Smooth muscle cell (in vitro differentiated cells): Measurements from ENCODE around the gene DIAPH2. TPM values are rescaled to one million over a fixed set of nuclear protein-coding genes. Genes with fewer than 3 reads are reported as not detected.

ENCODE experiments used
- DNase-seq: peaks from one replicate; lab custom pipeline; 2025; ENCODE audit not compliant: unreplicated experiment; lab: John Stamatoyannopoulos, UW
- H2AFZ ChIP-seq: fragments of 200-600 bp; sonication (generic); 2 replicates; pipeline ENCODE4 v1.6.0; 2016; ENCODE audit warnings: antibody characterized with exemption, low read depth, mild to moderate bottlenecking
- H3F3A ChIP-seq: fragments of 200-600 bp; sonication (generic); 2 replicates; pipeline ENCODE4 v1.6.0; 2017; ENCODE audit warnings: antibody characterized with exemption, low read depth
- H3K27ac ChIP-seq: fragments of 200-600 bp; sonication (generic); 2 replicates; pipeline ENCODE4 v1.5.1; 2016; ENCODE audit warnings: low read depth, mild to moderate bottlenecking
- H3K27me3 ChIP-seq: fragments of 200-600 bp; sonication (generic); 2 replicates; pipeline ENCODE4 v1.6.1; 2016; ENCODE audit warnings: low read depth, mild to moderate bottlenecking
- H3K36me3 ChIP-seq: fragments of 200-600 bp; sonication (generic); 2 replicates; pipeline ENCODE4 v1.5.1; 2016; ENCODE audit warnings: low read depth
- H3K4me1 ChIP-seq: fragments of 200-600 bp; sonication (generic); 2 replicates; pipeline ENCODE4 v1.5.1; 2016; ENCODE audit warnings: low read depth
- H3K4me2 ChIP-seq: fragments of 200-600 bp; sonication (generic); 2 replicates; pipeline ENCODE4 v1.6.0; 2016; ENCODE audit warnings: mild to moderate bottlenecking
- H3K4me3 ChIP-seq: fragments of 200-600 bp; sonication (generic); 2 replicates; pipeline ENCODE4 v1.5.1; 2016; ENCODE audit warnings: mild to moderate bottlenecking
- H3K79me2 ChIP-seq: fragments of 200-600 bp; sonication (generic); 2 replicates; pipeline ENCODE4 v1.6.0; 2016; ENCODE audit warnings: low read depth, mild to moderate bottlenecking
- H3K9ac ChIP-seq: fragments of 200-600 bp; sonication (generic); 2 replicates; pipeline ENCODE4 v1.6.0; 2016; ENCODE audit warnings: low read depth
- H3K9me3 ChIP-seq: fragments of 200-600 bp; sonication (generic); replicated peaks from 2 replicates; pipeline ENCODE4 v1.5.1; 2016; ENCODE audit warnings: low read depth
- H4K20me1 ChIP-seq: fragments of 200-600 bp; sonication (generic); 2 replicates; pipeline ENCODE4 v1.6.0; 2016; ENCODE audit warnings: low read depth
- CTCF ChIP-seq: fragments of 200-600 bp; sonication (generic); IDR thresholded peaks from 2 replicates; pipeline ENCODE4 v1.5.1; 2017; ENCODE audit warnings: borderline replicate concordance, mild to moderate bottlenecking, antibody characterized with exemption; ENCODE audit not compliant: insufficient read depth, poor library complexity, severe bottlenecking
- WGBS: methylation state at CpG from one replicate; pipeline ENCODE4 v1.1.7; 2016; ENCODE audit warnings: low lambda C conversion rate; 5-methylcytosine and 5-hydroxymethylcytosine counted together
- polyA plus RNA-seq: library from polyadenylated mRNA; unstranded; fragments of >200 nt; fragmentation: Nextera tagmentation; extraction: Ambion mirVana; gene quantifications from 2 replicates; pipeline ENCODE4 v1.2.1, GENCODE V29; 2016
- total RNA-seq: library from RNA; depleted of rRNA; stranded (reverse); fragments of >200 nt; gene quantifications from 2 replicates; pipeline ENCODE4 v1.2.3, GENCODE V29; 2014

The DIAPH2 gene
- total and polyA plus RNA-seq, 2 experiments from 2014 or later: 12.8 to 19.9 TPM

- no peak overlapping the region for H3K4me3 ChIP-seq
- DNase-seq: no peak
- H2AFZ ChIP-seq: no peak overlapping the region
- H3K9ac ChIP-seq: no peak overlapping the region
- H4K20me1 ChIP-seq: no peaks in the 10 kb centered on the region
- TF ChIP-seq CTCF: no peak
- no peaks in the 10 kb centered on the region for H3K36me3 ChIP-seq
- no peaks in the 10 kb centered on the region for H3K4me1 ChIP-seq
- no peaks in the 10 kb centered on the region for H3K27me3 ChIP-seq
- H3K4me2 ChIP-seq: no peak overlapping the region
- no peaks in the 10 kb centered on the region for H3K9me3 ChIP-seq
- no peaks in the 10 kb centered on the region for H3F3A ChIP-seq
- peak overlapping the region; percentile 20 for H3K27ac ChIP-seq
- H3K79me2 ChIP-seq: no peaks in the 10 kb centered on the region
These were observed 702.4 kb downstream of the DIAPH2 start for GRCh38 chrX:97387004-97387403.

- Histone ChIP-seq H3K9me3 (no peaks in the 10 kb centered on the region), H4K20me1 (no peaks in the 10 kb centered on the region), H3K4me3 (no peak overlapping the region), H2AFZ (peak overlapping the region; percentile 74), H3K36me3 (no peaks in the 10 kb centered on the region), H3F3A (no peaks in the 10 kb centered on the region), H3K9ac (peak overlapping the region; percentile 66), H3K4me2 (peak overlapping the region; percentile 62), H3K4me1 (no peaks in the 10 kb centered on the region), H3K79me2 (no peaks in the 10 kb centered on the region), H3K27ac (peak overlapping the region; percentile 96), H3K27me3 (no peaks in the 10 kb centered on the region)
- 8% methylated on average over 3 of the region's 3 CpGs for WGBS
- no peak for DNase-seq
- no peak for TF ChIP-seq CTCF
These were observed 705.1 kb downstream of the DIAPH2 start for GRCh38 chrX:97389761-97390192.

- Histone ChIP-seq H2AFZ (no peak overlapping the region), H3K4me3 (no peak overlapping the region), H4K20me1 (no peaks in the 10 kb centered on the region), H3K9ac (peak overlapping the region; percentile 25), H3K27ac (peak overlapping the region; percentile 88), H3K4me2 (peak overlapping the region; percentile 62), H3K27me3 (no peaks in the 10 kb centered on the region), H3K9me3 (no peaks in the 10 kb centered on the region), H3K36me3 (no peaks in the 10 kb centered on the region), H3K79me2 (no peaks in the 10 kb centered on the region), H3F3A (peaks cover 17% of the 10 kb centered on the region), H3K4me1 (peaks cover 15% of the 10 kb centered on the region)
- DNase-seq: no peak
- WGBS: 27% methylated on average over 3 of the region's 3 CpGs
- TF ChIP-seq CTCF: no peak
These were observed 712.7 kb downstream of the DIAPH2 start for GRCh38 chrX:97397371-97397770.

- no peak overlapping the region for H2AFZ ChIP-seq
- H3K4me3 ChIP-seq: no peak overlapping the region
- no peaks in the 10 kb centered on the region for H3K27me3 ChIP-seq
- no peaks in the 10 kb centered on the region for H3K9me3 ChIP-seq
- H3K9ac ChIP-seq: peak overlapping the region; percentile 25
- H3K27ac ChIP-seq: peak overlapping the region; percentile 88
- no peak for TF ChIP-seq CTCF
- peak overlapping the region; percentile 62 for H3K4me2 ChIP-seq
- H3K79me2 ChIP-seq: no peaks in the 10 kb centered on the region
- peaks cover 19% of the 10 kb centered on the region for H3F3A ChIP-seq
- peaks cover 15% of the 10 kb centered on the region for H3K4me1 ChIP-seq
- DNase-seq: no peak
- no peaks in the 10 kb centered on the region for H3K36me3 ChIP-seq
- H4K20me1 ChIP-seq: no peaks in the 10 kb centered on the region
- WGBS: 18% methylated on average over 3 of the region's 3 CpGs
These were observed 713.4 kb downstream of the DIAPH2 start for GRCh38 chrX:97398030-97398551.
